Subcutaneous adipose tissue (tissue), 4 donors: ENCODE data around the gene STXBP6. TPM values are rescaled to one million over a fixed set of nuclear protein-coding genes. Genes with fewer than 3 reads are reported as not detected.

Source experiments
- CTCF ChIP-seq: fragments of 450-650 bp; IDR thresholded peaks from one replicate; pipeline ENCODE4 v1.5.1; 2016; ENCODE audit warnings: low read depth, mild to moderate bottlenecking, control low read depth, antibody characterized with exemption, moderate library complexity
- total RNA-seq, 4 donors: library from RNA; depleted of rRNA; stranded (reverse); fragments of >200 nt; gene quantifications; one replicate each; pipeline ENCODE4 v1.1.0, GENCODE V29; 2016

The STXBP6 gene
- total RNA-seq, 4 donors from 2014 or later, result 5.4 to 11.7 (median 9.3) TPM

- no peak for TF ChIP-seq CTCF
Measured at GRCh38 chr14:24802236-24802635, 247.7 kb downstream of the STXBP6 start.

GRCh38 chr14:24801024-24801423, 248.9 kb downstream of the STXBP6 start:
- no peak for TF ChIP-seq CTCF

GRCh38 chr14:24798911-24799462, 251.0 kb downstream of the STXBP6 start:
- no peak for TF ChIP-seq CTCF

- TF ChIP-seq CTCF, result no peak
Measured at GRCh38 chr14:24795406-24795805, 254.5 kb downstream of the STXBP6 start.

- no peak for TF ChIP-seq CTCF
Measured at GRCh38 chr14:24794644-24795305, 255.2 kb downstream of the STXBP6 start.

GRCh38 chr14:24790196-24790595, 259.8 kb downstream of the STXBP6 start:
- TF ChIP-seq CTCF, result no peak

- TF ChIP-seq CTCF, result no peak
Measured at GRCh38 chr14:24789378-24789884, 260.5 kb downstream of the STXBP6 start.
